ENCODE measurements around the gene RPH3AL. TPM values are rescaled to one million over a fixed set of nuclear protein-coding genes. Genes with fewer than 3 reads are reported as not detected.
A peak's percentile ranks its signal among the peaks of the same experiment; 100 is the strongest.

The RPH3AL gene
- total RNA-seq, 1 experiment from 2014 or later = 3.0 TPM

DNA sequence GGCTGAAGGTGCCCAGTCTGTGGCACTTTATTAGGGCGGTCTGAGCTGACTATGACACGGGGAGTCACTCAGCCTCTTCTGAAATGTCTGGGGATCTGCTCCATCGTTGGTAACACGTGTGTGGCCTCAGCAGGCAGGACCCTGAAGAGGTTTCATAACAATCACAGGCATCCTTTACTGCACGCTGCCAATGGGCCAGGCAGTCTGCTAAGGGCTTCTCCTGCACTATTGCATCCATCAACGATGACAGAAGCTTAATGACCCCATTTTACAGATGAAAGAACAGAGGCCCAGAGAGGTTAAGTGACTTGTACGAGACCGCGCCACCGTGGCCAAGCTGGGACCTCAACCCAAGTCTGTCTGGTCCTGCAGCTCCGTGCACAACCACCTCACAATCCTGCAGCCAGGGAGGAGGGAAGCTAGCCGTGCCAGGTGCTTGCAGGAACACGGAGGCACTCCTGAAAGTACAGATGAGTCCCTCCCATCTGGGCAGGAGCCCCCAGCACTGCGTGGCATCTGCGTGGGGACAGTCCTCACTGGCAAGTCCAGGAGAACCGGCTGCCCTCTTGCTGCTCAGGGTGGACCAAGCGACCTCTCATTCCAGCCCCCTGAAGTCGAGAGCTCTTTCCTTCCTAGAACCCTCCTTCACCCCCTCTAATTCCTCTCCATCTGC is 40.0 kb downstream of the RPH3AL start:
- Mint-ChIP-seq H3K36me3 (ENCODE audit: insufficient read depth in 1 of 3, low read depth in 3 of 3) (peaks cover 0 to 9% (median 0%) of the 10 kb centered on the region in 3 experiments; a peak in 4 of 7 replicates), H3K27me3 (ENCODE audit: low read depth) (peaks cover 9% of the 10 kb centered on the region), H3K9me3 (peaks cover 24 to 26% of the 10 kb centered on the region in 2 experiments; a peak in 4 of 5 replicates), H3K27ac (peak overlapping the region in 1 of 3 experiments; percentile 76; a peak in 1 of 7 replicates), H3K4me1 (peaks cover 14 to 25% of the 10 kb centered on the region in 2 experiments), H3K4me3 (no peak overlapping the region)
- Histone ChIP-seq H3K56ac (ENCODE audit: insufficient read length, low read depth, low read length) (no peak overlapping the region), H2BK20ac (ENCODE audit: low read depth, low read length, poor library complexity, severe bottlenecking) (no peak overlapping the region), H3K23me2 (ENCODE audit: insufficient read length, low read depth, low read length, poor library complexity, severe bottlenecking) (no peaks in the 10 kb centered on the region), H3K4ac (ENCODE audit: low read depth, low read length) (no peak overlapping the region), H3K4me1 (ENCODE audit: insufficient read depth, low read length) (0 out of 2 replicates have a peak, but pooled peaks cover 2% of the 10 kb centered on the region), H3K4me2 (ENCODE audit: insufficient read depth, insufficient read length, low read length) (no peak overlapping the region), H3K79me1 (ENCODE audit: insufficient read depth, low read depth, low read length, poor library complexity, severe bottlenecking) (no peaks in the 10 kb centered on the region), H3T11ph (ENCODE audit: low read length) (no peak overlapping the region), H2BK15ac (ENCODE audit: low read depth, low read length) (no peak overlapping the region), H3K27ac (ENCODE audit: insufficient read length, low read depth, low read length) (no peak overlapping the region), H4K91ac (ENCODE audit: insufficient read length, low read depth, low read length) (no peak overlapping the region), H2BK120ac (ENCODE audit: low read depth, low read length, poor library complexity, severe bottlenecking) (no peak overlapping the region), H3K23ac (ENCODE audit: insufficient read length, low read depth, low read length) (no peak overlapping the region), H3K18ac (ENCODE audit: insufficient read length, low read depth, low read length) (no peak overlapping the region), H3K9ac (ENCODE audit: extremely low read depth, insufficient read length, low read length) (no peak overlapping the region), H2BK12ac (ENCODE audit: insufficient read length, low read depth, low read length) (no peak overlapping the region), H3K79me2 (ENCODE audit: insufficient read depth, low read length) (no peaks in the 10 kb centered on the region), H4K20me1 (ENCODE audit: control insufficient read depth, insufficient read depth, insufficient read length) (no peaks in the 10 kb centered on the region), H3K14ac (ENCODE audit: insufficient read depth, low read length) (no peak overlapping the region), H4K8ac (replicated peaks; ENCODE audit: insufficient read length, low read depth, low read length) (no peak overlapping the region), H3K27me3 (ENCODE audit: insufficient read depth, low read length) (no peaks in the 10 kb centered on the region), H2BK5ac (ENCODE audit: insufficient read length, low read length) (no peak overlapping the region), H3K9me3 (ENCODE audit: control insufficient read depth, low read depth, low read length) (no peaks in the 10 kb centered on the region), H2AFZ (ENCODE audit: low read length) (no peak overlapping the region), H4K5ac (ENCODE audit: insufficient read length, low read depth, low read length) (no peak overlapping the region), H2AK5ac (ENCODE audit: insufficient read length, low read length) (no peak overlapping the region)
- TF ChIP-seq CTCF (conservative IDR thresholded peaks at IDR 0.05) = no peak
- DNase-seq = no peak
- WGBS (ENCODE audit: extremely low coverage, insufficient read length, low lambda C conversion rate) = no CpG with 5 or more reads among the region's 18 CpGs

Data from H9 (cell line).